GM21825 (cell line): ENCODE measurements around the gene FNDC1.
"Not testable (repeated sequence)": the region's sequence is repeated elsewhere in the genome, so short reads cannot be mapped to it uniquely, and the experiment has no call there.

Experiments
- ATAC-seq: cut with Tn5 transposase; IDR thresholded peaks from one replicate; pipeline ENCODE4 v1.9.1; 2021; ENCODE audit warnings: mild to moderate bottlenecking, moderate library complexity; ENCODE audit not compliant: unreplicated experiment

Gene FNDC1

GRCh38 chr6:159254186-159254585 lies 85.0 kb downstream of the FNDC1 start:
- ATAC-seq: no peak

- ATAC-seq: no peak
These were observed 86.3 kb downstream of the FNDC1 start for GRCh38 chr6:159255434-159255951.

GRCh38 chr6:159256128-159256527 lies 86.9 kb downstream of the FNDC1 start:
- no peak for ATAC-seq

GRCh38 chr6:159257846-159258245 lies 88.6 kb downstream of the FNDC1 start:
- no peak for ATAC-seq

- ATAC-seq: no peak
These were observed 90.4 kb downstream of the FNDC1 start for GRCh38 chr6:159259441-159260125.

- no peak for ATAC-seq
These were observed 91.0 kb downstream of the FNDC1 start for GRCh38 chr6:159260208-159260607.

GRCh38 chr6:159261995-159262394 lies 92.8 kb downstream of the FNDC1 start:
- no peak for ATAC-seq

- no peak for ATAC-seq
These were observed 93.4 kb downstream of the FNDC1 start for GRCh38 chr6:159262586-159262985.

- ATAC-seq: no peak
These were observed 98.0 kb downstream of the FNDC1 start for GRCh38 chr6:159267165-159267564.

GRCh38 chr6:159268511-159268910 lies 99.3 kb downstream of the FNDC1 start:
- ATAC-seq: no peak

GRCh38 chr6:159271257-159271656 lies 102.1 kb downstream of the FNDC1 start:
- no peak for ATAC-seq

- no peak for ATAC-seq
These were observed 109.4 kb downstream of the FNDC1 start for GRCh38 chr6:159278626-159279025.

GRCh38 chr6:159279790-159280277 lies 110.6 kb downstream of the FNDC1 start:
- ATAC-seq: no peak

GRCh38 chr6:159282421-159282820 lies 113.2 kb downstream of the FNDC1 start:
- ATAC-seq: no peak

GRCh38 chr6:159284661-159285060 lies 115.5 kb downstream of the FNDC1 start:
- not testable (repeated sequence) for ATAC-seq

GRCh38 chr6:159298840-159299239 lies 129.6 kb downstream of the FNDC1 start:
- ATAC-seq: no peak

- no peak for ATAC-seq
These were observed 130.4 kb downstream of the FNDC1 start for GRCh38 chr6:159299566-159299965.

- no peak for ATAC-seq
These were observed 132.1 kb downstream of the FNDC1 start for GRCh38 chr6:159301277-159301676.

- no peak for ATAC-seq
These were observed 132.8 kb downstream of the FNDC1 start for GRCh38 chr6:159301810-159302593.

- no peak for ATAC-seq
These were observed 133.4 kb downstream of the FNDC1 start for GRCh38 chr6:159302594-159302992.

GRCh38 chr6:159303159-159303558 lies 134.0 kb downstream of the FNDC1 start:
- ATAC-seq: no peak

GRCh38 chr6:159303784-159304183 lies 134.6 kb downstream of the FNDC1 start:
- no peak for ATAC-seq
